Cardiac muscle cell (in vitro differentiated cells and primary cell): Measurements from ENCODE around the gene ESPNL. TPM values are rescaled to one million over a fixed set of nuclear protein-coding genes. Genes with fewer than 3 reads are reported as not detected.

ENCODE experiments used
- DNase-seq, 2 donors: peaks; one replicate each; pipeline versions ENCODE4 v3.0.0 to v3.0.0-alpha.2; 2010 to 2017; ENCODE audit warnings: low read depth in 1 of 2, low spot score in 1 of 2
- H3K27ac ChIP-seq: fragments of 200-600 bp; sonication (generic); 2 replicates; pipeline ENCODE4 v1.5.1; 2016
- H3K27me3 ChIP-seq: fragments of 200-600 bp; sonication (generic); 2 replicates; pipeline ENCODE4 v1.6.0; 2016; ENCODE audit warnings: control low read depth
- H3K36me3 ChIP-seq: fragments of 200-600 bp; sonication (generic); 2 replicates; pipeline ENCODE4 v1.5.1; 2016; ENCODE audit warnings: control low read depth
- H3K4me1 ChIP-seq: fragments of 200-600 bp; sonication (generic); 2 replicates; pipeline ENCODE4 v1.8.1; 2017; ENCODE audit warnings: low read depth, mild to moderate bottlenecking, mixed run types
- H3K4me3 ChIP-seq: fragments of 200-600 bp; sonication (generic); 2 replicates; pipeline ENCODE4 v1.5.1; 2016; ENCODE audit warnings: mild to moderate bottlenecking
- H3K9me3 ChIP-seq: fragments of 200-600 bp; sonication (generic); 2 replicates; pipeline ENCODE4 v1.5.1; 2017; ENCODE audit warnings: low read depth, mild to moderate bottlenecking, control low read depth
- CTCF ChIP-seq: IDR thresholded peaks from 2 replicates; pipeline ENCODE4 v1.5.1; 2012; ENCODE audit warnings: low read depth, mild to moderate bottlenecking, low read length
- polyA plus RNA-seq: library from polyadenylated mRNA; unstranded; fragments of >200 nt; fragmentation: Nextera tagmentation; extraction: Ambion mirVana; gene quantifications from 2 replicates; pipeline ENCODE4 v1.2.1, GENCODE V29; 2016
- total RNA-seq: library from RNA; depleted of rRNA; stranded (reverse); fragments of >200 nt; gene quantifications from 2 replicates; pipeline ENCODE4 v1.2.3, GENCODE V29; 2016

The ESPNL gene
- total and polyA plus RNA-seq, 2 experiments from 2014 or later = 5.3 to 8.5 TPM

- H3K36me3 ChIP-seq = no peaks in the 10 kb centered on the region
- H3K4me3 ChIP-seq = no peak overlapping the region
- DNase-seq = peak; percentile 63 to 70
- H3K9me3 ChIP-seq = no peaks in the 10 kb centered on the region
- no peak overlapping the region for H3K27ac ChIP-seq
- H3K4me1 ChIP-seq = no peaks in the 10 kb centered on the region
- H3K27me3 ChIP-seq = peaks cover 6% of the 10 kb centered on the region
- TF ChIP-seq CTCF = peak; percentile 23
Measured at GRCh38 chr2:238120463-238121298, 20.5 kb downstream of the ESPNL start.

GRCh38 chr2:238121511-238122286 is 21.6 kb downstream of the ESPNL start:
- no peak for DNase-seq
- no peak overlapping the region for H3K4me3 ChIP-seq
- H3K9me3 ChIP-seq = no peaks in the 10 kb centered on the region
- H3K36me3 ChIP-seq = no peaks in the 10 kb centered on the region
- H3K4me1 ChIP-seq = no peaks in the 10 kb centered on the region
- H3K27ac ChIP-seq = no peak overlapping the region
- peaks cover 6% of the 10 kb centered on the region for H3K27me3 ChIP-seq
- TF ChIP-seq CTCF = no peak

- no peak overlapping the region for H3K27ac ChIP-seq
- no peaks in the 10 kb centered on the region for H3K36me3 ChIP-seq
- no peak for DNase-seq
- TF ChIP-seq CTCF = no peak
- H3K27me3 ChIP-seq = peaks cover 6% of the 10 kb centered on the region
- H3K4me3 ChIP-seq = no peak overlapping the region
- no peaks in the 10 kb centered on the region for H3K9me3 ChIP-seq
- H3K4me1 ChIP-seq = peaks cover 7% of the 10 kb centered on the region
Measured at GRCh38 chr2:238122287-238123217, 22.4 kb downstream of the ESPNL start.

GRCh38 chr2:238123218-238123971 is 23.3 kb downstream of the ESPNL start:
- no peaks in the 10 kb centered on the region for H3K9me3 ChIP-seq
- peaks cover under 1% of the 10 kb centered on the region for H3K27me3 ChIP-seq
- no peak for TF ChIP-seq CTCF
- no peak for DNase-seq
- H3K36me3 ChIP-seq = no peaks in the 10 kb centered on the region
- H3K27ac ChIP-seq = no peak overlapping the region
- peaks cover 7% of the 10 kb centered on the region for H3K4me1 ChIP-seq
- H3K4me3 ChIP-seq = no peak overlapping the region
